Tibial nerve (tissue), 4 donors: ENCODE measurements around the gene UGGT1. TPM values are rescaled to one million over a fixed set of nuclear protein-coding genes. Genes with fewer than 3 reads are reported as not detected.

Experiments
- DNase-seq, 2 donors: peaks; one replicate each; pipeline ENCODE4 v3.0.0-alpha.2; 2019; ENCODE audit warnings: low spot score in 2 of 2
- H3K27ac ChIP-seq, 4 donors: fragments of 200-600 bp; sonication (generic) in 3 of 4; one replicate each; pipeline ENCODE4 v1.5.1; 2017 to 2019; ENCODE audit warnings: mild to moderate bottlenecking in 1 of 4
- H3K27me3 ChIP-seq, 2 donors: fragments of 200-600 bp; sonication (generic) in 1 of 2; one replicate each; pipeline versions ENCODE4 v1.5.1 to v1.6.0; 2017 to 2019
- H3K36me3 ChIP-seq, 3 donors: fragments of 200-600 bp; sonication (generic); one replicate each; pipeline ENCODE4 v1.5.1; 2018 to 2019
- H3K4me1 ChIP-seq, 4 donors: fragments of 200-600 bp; sonication (generic) in 3 of 4; one replicate each; pipeline ENCODE4 v1.5.1; 2017 to 2019
- H3K4me3 ChIP-seq, 4 donors: fragments of 200-600 bp; sonication (generic) in 3 of 4; one replicate each; pipeline ENCODE4 v1.5.1; 2017 to 2019; ENCODE audit warnings: mild to moderate bottlenecking in 1 of 4, moderate library complexity in 1 of 4
- H3K9me3 ChIP-seq, 4 donors: fragments of 200-600 bp; sonication (generic) in 3 of 4; one replicate each; pipeline ENCODE4 v1.5.1; 2017 to 2019
- EP300 ChIP-seq, 2 donors: sonication (generic); formaldehyde crosslinking; IDR thresholded peaks; one replicate each; pipeline ENCODE4 v1.6.1; 2017; ENCODE audit warnings: antibody characterized with exemption in 2 of 2, mild to moderate bottlenecking in 1 of 2
- POLR2A ChIP-seq, 2 donors: fragments of 450-650 bp; IDR thresholded peaks; one replicate each; pipeline ENCODE4 v1.6.1; 2017; ENCODE audit warnings: antibody characterized with exemption in 2 of 2, mild to moderate bottlenecking in 2 of 2, moderate library complexity in 2 of 2
- WGBS, 2 donors: methylation state at CpG; one replicate each; pipeline ENCODE4 v1.1.5; 2018; 5-methylcytosine and 5-hydroxymethylcytosine counted together
- total RNA-seq, 4 donors: library from RNA; depleted of rRNA; stranded (reverse); fragments of >200 nt; gene quantifications; one replicate each; pipeline ENCODE4 v1.1.0, GENCODE V29; 2016
- TF ChIP-seq, protein P1 (sequence below), 5 experiments: fragments of 200-600 bp in 3 of 5; fragments of 450-650 bp in 2 of 5; sonication (generic) in 3 of 5; IDR thresholded peaks; one replicate each; pipeline ENCODE4 v1.5.1; 2016 to 2019; ENCODE audit warnings: antibody characterized with exemption in 5 of 5, mild to moderate bottlenecking in 3 of 5, moderate library complexity in 2 of 5

Gene UGGT1
- total RNA-seq, 4 donors from 2014 or later = 57.1 to 92.7 (median 66.2) TPM

DNA sequence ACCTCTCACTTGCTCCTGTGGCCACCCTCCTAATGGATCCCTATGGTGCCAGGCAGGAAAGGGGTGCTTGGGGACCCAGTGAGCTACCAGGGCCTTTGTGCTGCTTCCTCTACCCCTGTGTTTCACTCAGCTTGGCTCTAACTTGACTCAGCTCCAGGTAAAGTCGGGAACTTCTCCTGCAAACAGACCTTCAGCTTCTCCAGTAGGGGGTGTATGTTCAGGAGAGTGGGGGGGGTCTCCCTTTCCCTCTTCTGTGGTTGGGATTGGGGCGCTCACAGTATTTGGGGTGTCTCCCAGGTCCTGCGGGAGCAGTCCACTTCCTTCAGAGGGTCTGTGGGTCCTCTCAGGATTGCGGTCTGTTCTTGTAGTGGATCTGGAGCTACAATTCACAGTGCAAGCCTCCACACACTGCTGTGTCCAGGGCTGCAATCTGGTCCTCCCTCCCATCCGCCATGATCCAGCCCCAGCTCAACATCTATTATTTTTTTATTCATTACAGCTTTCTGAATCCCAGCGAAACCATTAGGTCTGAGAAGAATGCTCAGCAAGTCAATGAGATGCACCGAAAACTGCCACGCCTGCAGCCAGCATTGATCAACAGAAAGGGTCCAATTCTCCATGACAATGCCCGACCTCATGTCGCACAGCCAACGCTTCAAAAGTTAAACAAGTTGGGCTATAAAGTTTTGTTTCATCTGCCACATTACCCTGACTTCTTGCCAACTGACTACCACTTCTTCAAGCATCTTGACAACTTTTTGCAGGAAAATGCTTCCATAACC lies 36.7 kb upstream of the UGGT1 start:
- Histone ChIP-seq H3K9me3 (peaks cover 0 to 3% (median 0%) of the 10 kb centered on the region in 4 donors), H3K27me3 (no peaks in the 10 kb centered on the region), H3K4me3 (no peak overlapping the region), H3K4me1 (no peaks in the 10 kb centered on the region), H3K27ac (no peak overlapping the region), H3K36me3 (no peaks in the 10 kb centered on the region)
- DNase-seq = no peak
- TF ChIP-seq, protein P1, sequence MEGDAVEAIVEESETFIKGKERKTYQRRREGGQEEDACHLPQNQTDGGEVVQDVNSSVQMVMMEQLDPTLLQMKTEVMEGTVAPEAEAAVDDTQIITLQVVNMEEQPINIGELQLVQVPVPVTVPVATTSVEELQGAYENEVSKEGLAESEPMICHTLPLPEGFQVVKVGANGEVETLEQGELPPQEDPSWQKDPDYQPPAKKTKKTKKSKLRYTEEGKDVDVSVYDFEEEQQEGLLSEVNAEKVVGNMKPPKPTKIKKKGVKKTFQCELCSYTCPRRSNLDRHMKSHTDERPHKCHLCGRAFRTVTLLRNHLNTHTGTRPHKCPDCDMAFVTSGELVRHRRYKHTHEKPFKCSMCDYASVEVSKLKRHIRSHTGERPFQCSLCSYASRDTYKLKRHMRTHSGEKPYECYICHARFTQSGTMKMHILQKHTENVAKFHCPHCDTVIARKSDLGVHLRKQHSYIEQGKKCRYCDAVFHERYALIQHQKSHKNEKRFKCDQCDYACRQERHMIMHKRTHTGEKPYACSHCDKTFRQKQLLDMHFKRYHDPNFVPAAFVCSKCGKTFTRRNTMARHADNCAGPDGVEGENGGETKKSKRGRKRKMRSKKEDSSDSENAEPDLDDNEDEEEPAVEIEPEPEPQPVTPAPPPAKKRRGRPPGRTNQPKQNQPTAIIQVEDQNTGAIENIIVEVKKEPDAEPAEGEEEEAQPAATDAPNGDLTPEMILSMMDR (IDR thresholded peaks at IDR 0.05) = no peak
- TF ChIP-seq POLR2A (IDR thresholded peaks at IDR 0.05) (no peak), EP300 (IDR thresholded peaks at IDR 0.05) (no peak)
- 89 to 92% methylated on average over 11 of the region's 11 CpGs for WGBS, 2 donors

DNA sequence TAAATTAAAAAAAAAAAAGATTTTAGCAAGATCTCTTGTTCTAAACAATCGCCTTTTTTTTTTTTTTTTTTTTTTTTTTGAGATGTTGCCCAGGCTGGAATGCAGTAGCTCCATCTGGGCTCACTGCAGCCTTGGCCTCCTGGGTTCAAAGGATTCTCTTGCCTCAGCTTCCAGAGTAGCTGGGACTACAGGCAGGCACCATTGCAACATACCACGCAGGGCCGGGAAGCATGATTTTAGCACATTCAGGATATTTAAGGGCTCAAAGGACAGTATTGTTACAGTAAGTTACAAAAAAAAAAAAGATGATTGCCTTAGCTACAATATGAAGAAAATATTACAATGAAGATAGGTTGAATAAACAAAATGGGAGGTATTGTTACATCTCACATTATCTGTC lies 33.7 kb upstream of the UGGT1 start:
- Histone ChIP-seq H3K4me1 (no peaks in the 10 kb centered on the region), H3K4me3 (no peak overlapping the region), H3K27me3 (no peaks in the 10 kb centered on the region), H3K9me3 (no peaks in the 10 kb centered on the region), H3K27ac (no peak overlapping the region), H3K36me3 (no peaks in the 10 kb centered on the region)
- DNase-seq = no peak
- WGBS, 2 donors = 43 to 54% methylated on average over 3 of the region's 3 CpGs
- TF ChIP-seq, protein P1 (IDR thresholded peaks at IDR 0.05) = no peak
- TF ChIP-seq EP300 (IDR thresholded peaks at IDR 0.05) (no peak), POLR2A (IDR thresholded peaks at IDR 0.05) (no peak)

DNA sequence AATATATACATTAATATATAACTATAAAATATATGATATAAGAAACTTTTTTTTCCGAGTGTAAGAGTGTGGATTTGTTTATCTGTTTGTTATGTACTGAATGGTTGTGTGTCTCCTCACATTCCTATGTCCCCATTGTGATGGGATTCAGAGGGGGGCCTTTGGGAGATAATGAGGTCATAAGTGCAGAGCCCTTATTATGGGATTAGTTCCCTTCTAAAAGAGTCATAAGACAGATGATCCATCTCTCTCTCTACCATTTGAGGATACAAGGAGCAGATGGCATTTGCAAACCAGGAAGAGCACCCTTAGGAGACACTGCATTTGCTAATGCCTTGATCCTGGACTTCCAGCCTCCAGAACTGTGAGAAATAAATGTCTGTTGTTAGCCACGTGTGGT lies 32.9 kb upstream of the UGGT1 start:
- DNase-seq = no peak
- Histone ChIP-seq H3K27ac (no peak overlapping the region), H3K4me3 (no peak overlapping the region), H3K4me1 (no peaks in the 10 kb centered on the region), H3K36me3 (no peaks in the 10 kb centered on the region), H3K27me3 (no peaks in the 10 kb centered on the region), H3K9me3 (no peaks in the 10 kb centered on the region)
- 9 to 54% methylated on average over 2 of the region's 2 CpGs for WGBS, 2 donors
- TF ChIP-seq POLR2A (IDR thresholded peaks at IDR 0.05) = no peak
- no peak for TF ChIP-seq EP300 (IDR thresholded peaks at IDR 0.05)
- TF ChIP-seq, protein P1 (IDR thresholded peaks at IDR 0.05) = no peak

DNA sequence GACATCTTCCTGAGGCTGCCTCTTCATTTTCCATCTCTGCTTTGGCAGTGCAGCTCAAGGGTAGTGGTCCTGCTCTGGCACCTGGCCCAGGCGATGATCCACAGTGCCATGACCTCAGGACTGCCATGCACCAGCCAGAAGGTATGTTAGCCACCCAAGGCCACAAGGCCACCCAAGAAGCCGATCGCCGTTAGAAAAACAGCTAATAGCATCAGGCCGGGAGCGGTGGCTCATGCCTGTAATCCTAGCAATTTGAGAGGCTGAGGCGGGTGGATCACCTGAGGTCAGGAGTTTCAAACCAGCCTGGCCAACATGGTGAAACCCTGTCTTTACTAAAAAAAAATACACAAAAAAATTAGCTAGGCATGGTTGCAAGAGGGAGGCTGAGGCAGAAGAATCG lies 28.4 kb upstream of the UGGT1 start:
- WGBS, 2 donors = 54 to 86% methylated on average over 8 of the region's 8 CpGs
- Histone ChIP-seq H3K27ac (no peak overlapping the region), H3K9me3 (no peaks in the 10 kb centered on the region)

DNA sequence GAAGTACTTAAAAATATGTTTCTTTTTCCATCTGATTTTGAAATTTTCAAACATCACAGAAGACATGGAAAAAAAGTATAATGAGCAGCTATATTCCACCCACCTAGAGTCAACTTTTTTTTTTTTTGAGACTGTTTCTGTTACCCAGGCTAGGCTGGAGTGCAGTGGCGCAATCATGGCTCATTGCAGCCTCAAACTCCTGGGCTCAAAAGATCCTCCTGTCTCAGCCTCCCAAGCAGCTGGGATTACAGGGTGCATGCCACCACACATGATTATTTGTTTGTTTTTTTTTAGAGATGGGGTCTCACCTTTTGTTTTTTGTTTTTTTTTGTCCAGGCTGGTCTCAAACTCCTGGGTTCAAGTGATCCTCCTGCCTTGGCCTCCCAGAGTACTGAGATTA lies 26.6 kb upstream of the UGGT1 start:
- TF ChIP-seq POLR2A (IDR thresholded peaks at IDR 0.05) = no peak
- TF ChIP-seq, protein P1 (IDR thresholded peaks at IDR 0.05) = no peak
- TF ChIP-seq EP300 (IDR thresholded peaks at IDR 0.05) = no peak
- H3K36me3 ChIP-seq = no peaks in the 10 kb centered on the region
- H3K27ac ChIP-seq = no peak overlapping the region
- WGBS, 2 donors = 95 to 100% methylated on average over 1 of the region's 1 CpG
- H3K9me3 ChIP-seq = no peaks in the 10 kb centered on the region
- H3K27me3 ChIP-seq = no peaks in the 10 kb centered on the region
- no peaks in the 10 kb centered on the region for H3K4me1 ChIP-seq
- H3K4me3 ChIP-seq = no peak overlapping the region
- no peak for DNase-seq

More for the DNA sequence above, 28.4 kb upstream of the UGGT1 start:
- Histone ChIP-seq H3K27me3 (no peaks in the 10 kb centered on the region), H3K36me3 (no peaks in the 10 kb centered on the region), H3K4me1 (no peaks in the 10 kb centered on the region), H3K4me3 (no peak overlapping the region)
- TF ChIP-seq POLR2A (IDR thresholded peaks at IDR 0.05) = no peak
- TF ChIP-seq, protein P1 (IDR thresholded peaks at IDR 0.05) = no peak
- TF ChIP-seq EP300 (IDR thresholded peaks at IDR 0.05) = no peak
- no peak for DNase-seq
